Panc1 (cell line): ENCODE results near the gene MS4A15. TPM values are rescaled to one million over a fixed set of nuclear protein-coding genes. Genes with fewer than 3 reads are reported as not detected.

Source experiments
- ATAC-seq: fragments of 200-7000 bp; cut with Tn5 transposase; 2 replicates; pipeline ENCODE4 v1.9.1; 2020; ENCODE audit warnings: mild to moderate bottlenecking, moderate library complexity
- BruUV-seq: library from RNA; stranded (reverse); fragments of 400-500 nt; replicated peaks from 2 replicates; lab custom pipeline; 2021; lab: Mats Ljungman, UMichigan
- CTCF ChIA-PET: fragments of 300-600 bp; sonication (Branson Sonifier 250); formaldehyde crosslinking; loops from one replicate; lab custom pipeline; 2022; ENCODE audit warnings: antibody characterized with exemption; lab: Charles Lee
- POLR2A ChIA-PET: fragments of 300-600 bp; sonication (Branson Sonifier 250); formaldehyde crosslinking; loops from one replicate; lab custom pipeline; 2022; ENCODE audit warnings: antibody characterized with exemption; lab: Charles Lee
- DNase-seq: peaks from one replicate; pipeline ENCODE4 v3.0.0-alpha.2; 2010; ENCODE audit warnings: low read depth, low spot score
- H3K27ac ChIP-seq: 2 replicates; pipeline ENCODE4 v1.5.1; 2011; ENCODE audit warnings: mild to moderate bottlenecking, low read length, inconsistent platforms
- H3K27me3 ChIP-seq: fragments of 200-500 bp; sonication (Bioruptor generic); 2 replicates; pipeline ENCODE4 v1.6.0; 2014; ENCODE audit warnings: low read length, inconsistent platforms; ENCODE audit not compliant: control insufficient read depth, insufficient read depth
- H3K36me3 ChIP-seq: fragments of 200-500 bp; sonication (Bioruptor generic); 2 replicates; pipeline ENCODE4 v1.5.1; 2014; ENCODE audit warnings: inconsistent platforms, mild to moderate bottlenecking, low read length, moderate library complexity; ENCODE audit not compliant: control insufficient read depth, insufficient read depth
- H3K4me1 ChIP-seq: 2 replicates; pipeline ENCODE4 v1.5.1; 2011; ENCODE audit warnings: inconsistent platforms, mild to moderate bottlenecking, low read length, moderate library complexity; ENCODE audit not compliant: control insufficient read depth, insufficient read depth
- H3K4me3 ChIP-seq, 2 experiments: 2 replicates each; pipeline ENCODE4 v1.5.1; 2011 to 2012; ENCODE audit warnings: low read depth in 2 of 2, low read length in 2 of 2, mild to moderate bottlenecking in 2 of 2, inconsistent platforms in 1 of 2, moderate library complexity in 1 of 2
- H3K9me3 ChIP-seq: fragments of 200-500 bp; sonication (Bioruptor generic); 2 replicates; pipeline ENCODE4 v1.5.1; 2014; ENCODE audit warnings: low read depth, mild to moderate bottlenecking, inconsistent platforms, low read length, moderate library complexity; ENCODE audit not compliant: control insufficient read depth, insufficient read depth
- CTCF ChIP-seq: fragments of 450-650 bp; IDR thresholded peaks from 2 replicates; pipeline ENCODE4 v1.5.1; 2017; ENCODE audit warnings: mild to moderate bottlenecking
- POLR2AphosphoS5 ChIP-seq: IDR thresholded peaks from 2 replicates; pipeline ENCODE4 v1.6.1; 2012; ENCODE audit warnings: mild to moderate bottlenecking, low read depth, low read length, moderate library complexity
- SIN3A ChIP-seq: IDR thresholded peaks from 2 replicates; pipeline ENCODE4 v1.6.1; 2012; ENCODE audit warnings: low read depth, mild to moderate bottlenecking, low read length, moderate library complexity, borderline replicate concordance; ENCODE audit not compliant: insufficient read depth
- TCF7L2 ChIP-seq: IDR thresholded peaks from 2 replicates; pipeline ENCODE4 v1.6.1; 2011; ENCODE audit warnings: mild to moderate bottlenecking, low read depth, low read length, inconsistent platforms
- in situ Hi-C: cut with HindIII; loops from 2 replicates; pipeline ENCODE4 v1.10.0; 2016; ENCODE audit warnings: low sequenced_read_pairs, low pct_unique_long_range_greater_than_20kb
- intact Hi-C: fragments of 100-400 bp; cut with micrococcal nuclease; formaldehyde crosslinking; loops from one replicate; pipeline ENCODE4 v1.10.0; 2022; ENCODE audit not compliant: unreplicated experiment
- total RNA-seq: library from RNA; stranded (reverse); gene quantifications from one replicate; pipeline ENCODE4 v1.2.1, GENCODE V29; 2021; ENCODE audit not compliant: unreplicated experiment
- TF ChIP-seq, protein P1 (sequence below), 2 experiments: IDR thresholded peaks; 2 replicates each; pipeline ENCODE4 v1.6.1; 2011 to 2012; ENCODE audit warnings: low read depth in 2 of 2, control low read depth in 1 of 2, low read length in 1 of 2, mild to moderate bottlenecking in 1 of 2, moderate library complexity in 1 of 2; ENCODE audit not compliant: insufficient read depth in 1 of 2

MS4A15 gene
- total RNA-seq, 1 experiment from 2014 or later = not detected

DNA sequence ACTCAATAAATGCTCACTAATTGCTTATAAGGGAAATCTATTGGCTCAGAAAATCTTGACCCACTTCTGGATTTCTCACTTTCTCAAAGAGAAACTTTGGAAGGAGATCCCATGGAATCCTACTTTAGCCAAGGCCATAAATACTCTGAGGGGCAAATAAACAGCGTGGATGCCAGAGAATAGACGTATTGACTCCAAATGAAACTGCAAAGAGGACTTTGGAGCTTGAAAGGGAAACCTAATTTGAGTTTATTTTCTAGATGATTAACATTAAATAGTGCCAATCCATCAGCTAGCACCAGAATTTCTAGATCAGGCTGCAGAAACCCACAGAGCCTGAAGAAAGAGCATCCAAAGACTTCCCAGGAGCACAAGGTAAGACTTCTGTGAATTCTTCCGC is 32.2 kb upstream of the MS4A15 start, which contains the start of gene MS4A18:
Gene MS4A18, plus strand, starts transcription at position 301 of the 400 bp plus-strand sequence.
- POLR2A ChIA-PET = no interaction called here
- BruUV-seq = no TSS peak
- in situ Hi-C loops (no loop called here), intact Hi-C loops (no loop called here)
- Histone ChIP-seq H3K4me1 (no peaks in the 10 kb centered on the region), H3K36me3 (no peaks in the 10 kb centered on the region), H3K9me3 (no peaks in the 10 kb centered on the region), H3K4me3 (no peak within 1 kb of the TSS), H3K27me3 (peaks cover 14% of the 10 kb centered on the region; the same call in 1 of the 2 replicates), H3K27ac (no peak within 1 kb of the TSS)
- ATAC-seq (no peak), DNase-seq (no peak)
- CTCF ChIA-PET = no interaction called here
- TF ChIP-seq POLR2AphosphoS5 = no peak
- TF ChIP-seq, protein P1, sequence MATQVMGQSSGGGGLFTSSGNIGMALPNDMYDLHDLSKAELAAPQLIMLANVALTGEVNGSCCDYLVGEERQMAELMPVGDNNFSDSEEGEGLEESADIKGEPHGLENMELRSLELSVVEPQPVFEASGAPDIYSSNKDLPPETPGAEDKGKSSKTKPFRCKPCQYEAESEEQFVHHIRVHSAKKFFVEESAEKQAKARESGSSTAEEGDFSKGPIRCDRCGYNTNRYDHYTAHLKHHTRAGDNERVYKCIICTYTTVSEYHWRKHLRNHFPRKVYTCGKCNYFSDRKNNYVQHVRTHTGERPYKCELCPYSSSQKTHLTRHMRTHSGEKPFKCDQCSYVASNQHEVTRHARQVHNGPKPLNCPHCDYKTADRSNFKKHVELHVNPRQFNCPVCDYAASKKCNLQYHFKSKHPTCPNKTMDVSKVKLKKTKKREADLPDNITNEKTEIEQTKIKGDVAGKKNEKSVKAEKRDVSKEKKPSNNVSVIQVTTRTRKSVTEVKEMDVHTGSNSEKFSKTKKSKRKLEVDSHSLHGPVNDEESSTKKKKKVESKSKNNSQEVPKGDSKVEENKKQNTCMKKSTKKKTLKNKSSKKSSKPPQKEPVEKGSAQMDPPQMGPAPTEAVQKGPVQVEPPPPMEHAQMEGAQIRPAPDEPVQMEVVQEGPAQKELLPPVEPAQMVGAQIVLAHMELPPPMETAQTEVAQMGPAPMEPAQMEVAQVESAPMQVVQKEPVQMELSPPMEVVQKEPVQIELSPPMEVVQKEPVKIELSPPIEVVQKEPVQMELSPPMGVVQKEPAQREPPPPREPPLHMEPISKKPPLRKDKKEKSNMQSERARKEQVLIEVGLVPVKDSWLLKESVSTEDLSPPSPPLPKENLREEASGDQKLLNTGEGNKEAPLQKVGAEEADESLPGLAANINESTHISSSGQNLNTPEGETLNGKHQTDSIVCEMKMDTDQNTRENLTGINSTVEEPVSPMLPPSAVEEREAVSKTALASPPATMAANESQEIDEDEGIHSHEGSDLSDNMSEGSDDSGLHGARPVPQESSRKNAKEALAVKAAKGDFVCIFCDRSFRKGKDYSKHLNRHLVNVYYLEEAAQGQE (IDR thresholded peaks at IDR 0.05; ENCODE audit: insufficient read depth in 1 of 2, low read depth in 2 of 2, low read length in 1 of 2) = no peak
- no peak for TF ChIP-seq SIN3A
- TF ChIP-seq CTCF = no peak
- no peak for TF ChIP-seq TCF7L2

GRCh38 chr11:60725592-60725991 is 31.1 kb upstream of the MS4A15 start:
- ChIA-PET POLR2A (no interaction called here), CTCF (no interaction called here)
- no peak overlapping the region for H3K27ac ChIP-seq
- in situ Hi-C loops (no loop called here), intact Hi-C loops (no loop called here)
- peaks cover 16% of the 10 kb centered on the region; the same call in 1 of the 2 replicates for H3K27me3 ChIP-seq
- no peaks in the 10 kb centered on the region for H3K36me3 ChIP-seq
- H3K9me3 ChIP-seq = no peaks in the 10 kb centered on the region
- no peaks in the 10 kb centered on the region for H3K4me1 ChIP-seq
- TF ChIP-seq SIN3A (no peak), POLR2AphosphoS5 (no peak), CTCF (no peak), TCF7L2 (no peak)
- TF ChIP-seq, protein P1 (IDR thresholded peaks at IDR 0.05; ENCODE audit: insufficient read depth in 1 of 2, low read depth in 2 of 2, low read length in 1 of 2) = no peak
- no peak for DNase-seq
- BruUV-seq = no TSS peak
- no peak overlapping the region for H3K4me3 ChIP-seq
- ATAC-seq = no peak
